ENCODE measurements around the gene CNIH2.

- TF ChIP-seq EZH2 (IDR thresholded peaks at IDR 0.05; ENCODE audit: borderline replicate concordance, insufficient read depth, low read length, poor library complexity, severe bottlenecking) (no peak), EP300 (conservative IDR thresholded peaks at IDR 0.05; ENCODE audit: poor library complexity, severe bottlenecking) (no peak), CTCF (IDR thresholded peaks at IDR 0.05; ENCODE audit: poor library complexity, severe bottlenecking) (no peak), POLR2AphosphoS5 (IDR thresholded peaks at IDR 0.05) (no peak), TAF1 (IDR thresholded peaks at IDR 0.05; ENCODE audit: low read depth) (no peak), REST (IDR thresholded peaks at IDR 0.05; ENCODE audit: borderline replicate concordance) (no peak), SMC3 (conservative IDR thresholded peaks at IDR 0.05; ENCODE audit: poor library complexity) (no peak), MXI1 (conservative IDR thresholded peaks at IDR 0.05; ENCODE audit: poor library complexity, severe bottlenecking) (no peak)
Measured at GRCh38 chr11:66233301-66233700, 44.7 kb upstream of the CNIH2 start.

Data from neural cell (in vitro differentiated cells).